HG02884 (cell line): Measurements from ENCODE around the gene NCSTN.

ENCODE experiments used
- ATAC-seq: cut with Tn5 transposase; IDR thresholded peaks from one replicate; pipeline ENCODE4 v1.9.1; 2021; ENCODE audit warnings: mild to moderate bottlenecking, moderate library complexity; ENCODE audit not compliant: unreplicated experiment

NCSTN gene

GRCh38 chr1:160346958-160347357 is 3.8 kb downstream of the NCSTN start:
- no peak for ATAC-seq

- ATAC-seq = no peak
These were observed 8.4 kb downstream of the NCSTN start for GRCh38 chr1:160351629-160352028.

- no peak for ATAC-seq
These were observed 9.4 kb downstream of the NCSTN start for GRCh38 chr1:160352555-160352954.

GRCh38 chr1:160353223-160353622 is 10.0 kb downstream of the NCSTN start:
- ATAC-seq = no peak

GRCh38 chr1:160354388-160354985 is 11.3 kb downstream of the NCSTN start:
- no peak for ATAC-seq

DNA sequence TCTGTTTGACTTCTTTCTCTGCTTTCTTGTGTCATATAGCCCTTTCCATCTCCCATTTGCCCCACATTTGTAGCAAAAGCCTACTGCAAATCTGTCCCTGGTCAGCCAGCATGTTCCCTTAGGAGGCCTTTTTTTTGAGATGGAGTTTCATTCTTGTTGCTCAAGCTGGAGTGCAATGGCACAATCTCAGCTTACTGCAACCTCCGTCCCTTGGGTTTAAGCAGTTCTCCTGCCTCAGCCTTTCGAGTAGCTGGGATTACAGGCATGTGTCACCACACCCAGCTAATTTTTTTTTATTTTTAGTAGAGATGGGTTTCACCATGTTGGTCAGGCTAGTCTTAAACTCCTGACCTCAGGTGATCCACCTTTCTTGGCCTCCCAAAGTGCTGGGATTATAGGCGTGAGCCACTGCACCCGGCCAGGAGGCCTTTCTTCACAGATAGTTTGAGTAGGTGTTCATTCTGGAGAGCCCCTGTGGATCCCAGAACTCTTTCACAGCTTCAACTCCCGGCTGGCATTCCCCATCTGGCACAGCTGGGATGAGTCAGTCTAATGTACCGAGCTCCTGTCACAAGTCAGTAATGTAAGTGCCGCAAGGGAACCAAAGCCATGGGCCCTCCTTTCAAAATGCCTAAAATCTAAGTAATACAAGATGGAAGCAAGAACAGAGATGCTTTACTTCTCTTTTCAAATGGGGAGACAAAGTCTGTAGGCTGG is 14.3 kb downstream of the NCSTN start:
- no peak for ATAC-seq

DNA sequence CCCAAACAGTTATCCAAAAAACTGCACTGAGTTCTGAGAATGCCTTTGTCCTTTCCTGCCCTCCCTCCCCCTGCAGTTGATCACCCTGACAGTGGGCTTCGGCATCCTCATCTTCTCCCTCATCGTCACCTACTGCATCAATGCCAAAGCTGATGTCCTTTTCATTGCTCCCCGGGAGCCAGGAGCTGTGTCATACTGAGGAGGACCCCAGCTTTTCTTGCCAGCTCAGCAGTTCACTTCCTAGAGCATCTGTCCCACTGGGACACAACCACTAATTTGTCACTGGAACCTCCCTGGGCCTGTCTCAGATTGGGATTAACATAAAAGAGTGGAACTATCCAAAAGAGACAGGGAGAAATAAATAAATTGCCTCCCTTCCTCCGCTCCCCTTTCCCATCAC is 14.9 kb downstream of the NCSTN start:
- no peak for ATAC-seq

- no peak for ATAC-seq
These were observed 16.5 kb downstream of the NCSTN start for GRCh38 chr1:160359559-160360226.

GRCh38 chr1:160360227-160360695 is 17.1 kb downstream of the NCSTN start:
- ATAC-seq = no peak

DNA sequence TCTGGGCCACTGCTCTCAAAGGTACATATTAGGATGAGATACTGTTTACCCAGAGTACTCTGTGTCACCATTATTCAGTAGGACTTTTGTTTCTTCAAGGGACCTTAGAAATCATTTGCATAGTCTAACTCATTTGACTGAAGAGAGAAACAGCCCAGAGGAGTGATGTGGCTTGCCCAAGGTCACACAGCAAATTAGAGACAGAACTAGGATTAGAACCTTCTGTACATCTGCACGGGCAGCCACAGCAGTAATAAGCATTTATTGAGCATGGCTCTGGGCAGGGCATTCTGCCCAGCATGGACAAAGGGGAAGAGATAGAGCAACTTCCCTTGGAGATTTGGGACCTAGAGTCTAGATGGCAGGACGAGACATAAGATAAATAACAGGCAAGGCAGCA is 18.0 kb downstream of the NCSTN start:
- no peak for ATAC-seq

GRCh38 chr1:160361814-160362167 is 18.6 kb downstream of the NCSTN start:
- ATAC-seq = no peak

GRCh38 chr1:160362168-160362957 is 19.2 kb downstream of the NCSTN start:
- ATAC-seq = no peak

DNA sequence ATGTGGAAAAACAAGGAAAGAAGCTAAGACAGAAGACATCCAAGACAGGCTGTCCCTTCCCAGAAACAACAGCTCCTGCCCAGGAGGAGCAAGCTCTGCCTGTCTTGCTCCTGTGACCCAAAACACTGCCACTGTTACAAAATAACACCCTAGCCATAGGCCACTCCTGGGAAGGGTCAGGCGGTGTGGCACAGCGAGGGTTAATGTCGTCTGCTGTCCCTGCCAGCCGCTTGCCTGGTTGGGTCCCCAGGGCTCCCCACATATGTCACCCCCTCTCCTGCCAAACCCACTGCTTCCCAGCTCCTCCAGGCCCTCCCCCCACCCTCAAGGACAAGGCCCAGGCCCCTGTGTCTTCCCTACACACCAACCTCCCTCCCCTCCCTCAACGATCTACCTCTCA is 19.8 kb downstream of the NCSTN start:
- ATAC-seq = no peak

- no peak for ATAC-seq
These were observed 21.0 kb downstream of the NCSTN start for GRCh38 chr1:160363951-160364735.

DNA sequence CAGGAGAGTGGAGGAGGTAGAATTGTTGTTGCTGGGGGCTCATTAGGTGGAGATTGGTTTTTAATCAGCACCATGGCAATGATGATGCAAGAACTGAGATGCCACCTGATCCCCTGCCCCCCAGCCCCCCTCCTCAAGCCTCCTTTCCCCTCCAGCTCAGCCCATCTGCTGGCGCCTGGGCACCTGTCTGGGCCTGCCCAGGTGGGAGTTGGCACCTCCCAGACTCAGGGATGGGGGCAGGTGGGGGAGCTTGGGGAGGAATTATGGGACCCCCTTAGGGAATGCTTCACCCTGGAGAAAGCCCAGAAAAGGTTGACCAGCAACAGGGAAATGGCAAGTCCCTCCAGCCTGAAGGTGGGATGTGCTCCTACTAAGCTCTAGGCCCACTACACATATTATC is 22.1 kb downstream of the NCSTN start:
- no peak for ATAC-seq

DNA sequence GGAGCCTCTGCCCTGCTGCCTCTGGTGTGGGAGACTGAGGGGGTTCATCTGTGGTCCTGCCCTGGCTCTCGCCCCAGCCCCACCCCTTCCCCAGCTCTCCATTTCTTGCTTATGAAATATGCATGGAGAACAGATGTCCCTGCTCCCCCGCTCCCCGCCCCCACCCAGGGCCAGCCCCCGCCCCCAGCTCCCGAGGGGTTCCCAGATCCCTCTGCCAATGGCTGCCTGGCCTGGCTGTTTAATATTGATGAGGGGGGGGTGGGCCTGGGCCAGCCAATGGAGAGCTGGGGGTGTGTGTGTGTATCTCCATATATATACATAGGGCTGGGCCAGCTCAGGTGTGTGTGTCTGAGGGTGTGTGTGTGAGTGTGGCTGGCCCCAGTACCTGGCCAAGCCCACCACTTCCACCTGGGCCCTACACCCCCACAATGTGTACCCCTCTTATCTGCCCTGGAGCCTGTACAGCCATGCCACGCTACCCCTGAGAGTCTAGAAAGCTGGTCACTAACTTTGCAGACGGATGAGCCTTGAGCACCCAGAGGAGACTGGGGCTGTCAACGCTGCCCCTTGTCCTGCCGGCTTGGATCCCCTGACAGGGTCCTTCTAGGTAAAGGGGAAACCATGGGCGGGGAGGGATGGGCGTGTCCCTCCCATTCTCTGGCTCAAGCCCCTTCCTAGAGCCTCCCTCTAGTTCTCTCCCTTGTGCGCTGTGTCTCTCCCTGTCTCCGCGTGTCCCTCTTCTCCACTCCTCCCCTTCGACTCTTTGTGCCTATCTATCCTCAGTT is 23.7 kb downstream of the NCSTN start, which contains the start of gene NHLH1:
TSS of gene NHLH1 (plus strand) at position 341 of the 785 bp plus-strand sequence. CDS start 3,661 bp downstream, outside the sequence.
- no peak for ATAC-seq

- ATAC-seq = no peak
These were observed 24.3 kb downstream of the NCSTN start for GRCh38 chr1:160367516-160367900.

- no peak for ATAC-seq
These were observed 25.0 kb downstream of the NCSTN start for GRCh38 chr1:160367934-160368923.

- ATAC-seq = no peak
These were observed 25.9 kb downstream of the NCSTN start for GRCh38 chr1:160369087-160369486.
